T follicular helper cell (primary cell): ENCODE data around the gene IGSF9B.

Source experiments
- DNase-seq: peaks from one replicate; pipeline ENCODE4 v3.0.0-alpha.2; 2020; ENCODE audit warnings: low read depth

IGSF9B gene

DNA sequence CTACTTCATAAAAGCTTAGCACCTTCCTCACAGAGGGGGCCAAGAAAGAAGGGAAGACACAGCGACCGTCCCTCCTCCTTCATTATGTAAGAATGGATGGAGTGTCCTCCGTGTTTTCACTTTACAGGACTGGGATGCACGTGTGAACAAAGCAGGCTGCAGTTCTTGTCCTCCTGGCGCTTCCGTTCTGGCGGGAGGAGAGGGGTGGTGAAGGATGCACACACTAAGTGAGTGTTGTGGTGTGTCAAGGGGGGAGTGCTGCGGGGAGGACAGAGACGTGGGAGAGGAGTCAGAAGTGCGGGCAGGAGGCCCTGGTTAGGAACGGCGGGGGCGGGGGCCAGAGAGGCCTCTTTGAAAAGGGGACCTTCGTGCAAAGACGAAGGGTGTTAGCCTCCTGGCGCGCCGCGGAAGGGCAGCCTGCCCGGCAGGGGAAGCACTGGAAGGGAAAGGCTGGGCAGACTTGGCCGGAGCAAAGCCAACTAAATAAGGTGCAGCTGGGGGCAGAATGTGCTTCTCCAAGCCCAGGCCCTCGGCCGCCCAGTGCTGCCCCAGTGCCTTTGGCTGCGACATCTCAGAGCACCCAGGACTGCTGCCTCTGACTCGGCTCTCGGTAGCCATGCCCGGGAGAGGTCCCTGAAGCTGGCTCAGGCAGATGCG is 27.0 kb upstream of the IGSF9B start:
- DNase-seq: no peak

DNA sequence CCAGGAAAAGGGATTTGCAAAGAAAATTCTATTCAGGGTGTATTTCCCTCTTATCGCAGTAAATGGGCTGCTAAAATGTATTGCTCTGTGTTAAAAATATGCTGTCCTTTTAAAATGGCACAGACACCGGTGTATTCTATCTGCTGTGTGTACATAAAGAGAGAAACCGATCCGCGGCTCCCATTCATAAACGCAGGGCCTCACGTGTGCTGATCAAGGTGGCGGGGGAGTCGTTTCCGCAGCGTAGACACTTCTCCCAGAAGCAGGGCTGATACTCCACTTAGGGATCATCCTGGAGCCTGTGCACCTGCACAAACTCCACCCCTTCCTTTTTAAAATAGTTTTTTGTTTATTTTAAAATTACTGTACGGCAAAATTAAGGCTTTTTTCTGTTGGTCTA is 26.1 kb upstream of the IGSF9B start:
- DNase-seq: no peak

DNA sequence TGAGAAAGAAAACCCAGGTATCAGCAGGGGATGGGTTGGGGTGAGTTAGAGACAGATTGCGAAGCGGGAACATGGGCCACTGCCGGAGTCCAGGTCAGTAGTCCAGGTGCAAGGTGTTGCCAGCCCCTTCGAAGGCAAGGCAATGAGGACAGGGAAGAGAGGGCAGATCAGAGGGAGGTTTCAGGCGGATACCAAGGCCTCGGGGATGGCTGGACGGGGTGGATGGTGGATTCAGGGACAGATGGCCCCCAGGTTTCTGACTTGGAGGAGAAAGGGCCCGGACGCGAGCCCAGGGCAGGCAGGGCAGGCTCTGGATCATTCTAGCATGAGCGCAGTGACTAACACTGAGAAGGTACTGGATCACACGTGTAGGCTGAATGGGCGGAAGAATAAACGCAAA is 25.4 kb upstream of the IGSF9B start:
- no peak for DNase-seq

DNA sequence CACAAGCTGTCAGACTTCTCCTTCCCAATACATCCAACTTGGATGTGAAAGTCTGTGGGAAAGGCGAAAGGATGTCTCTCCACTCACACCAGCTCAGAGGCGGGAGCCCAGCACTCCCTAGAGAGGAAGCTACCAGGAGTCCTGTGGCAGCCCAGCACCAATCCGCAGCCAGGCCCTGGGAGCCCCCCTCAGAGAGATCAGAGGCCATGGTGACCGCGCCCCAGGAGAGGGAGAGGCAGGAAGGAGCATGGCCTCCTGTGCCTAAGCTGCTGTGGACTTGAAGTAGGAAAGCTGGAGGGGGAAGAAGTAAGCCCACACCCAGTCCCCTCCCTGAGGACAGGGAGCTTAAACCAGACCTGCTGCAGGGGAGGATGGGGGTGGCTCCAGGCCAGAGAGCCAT is 24.4 kb upstream of the IGSF9B start:
- DNase-seq: no peak

DNA sequence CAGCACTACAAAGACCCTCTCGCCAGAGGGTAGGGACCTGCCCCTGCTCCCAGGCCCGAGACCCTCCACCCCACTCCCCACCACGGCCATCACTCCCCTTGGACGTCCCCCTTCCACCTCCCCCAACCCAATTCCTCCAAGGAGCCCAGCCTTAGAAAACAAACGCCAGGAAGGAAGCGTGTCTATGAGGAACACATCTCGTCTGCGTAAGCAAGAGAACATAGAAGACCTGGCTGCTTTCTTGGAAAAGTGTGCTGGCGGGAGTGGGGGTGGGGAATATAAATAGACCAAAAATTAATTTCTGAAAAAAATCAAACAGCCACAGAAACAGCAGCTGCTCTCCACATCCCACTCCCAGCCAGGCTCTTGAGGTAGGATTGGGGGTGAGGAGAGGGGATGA is 23.9 kb upstream of the IGSF9B start:
- no peak for DNase-seq

DNA sequence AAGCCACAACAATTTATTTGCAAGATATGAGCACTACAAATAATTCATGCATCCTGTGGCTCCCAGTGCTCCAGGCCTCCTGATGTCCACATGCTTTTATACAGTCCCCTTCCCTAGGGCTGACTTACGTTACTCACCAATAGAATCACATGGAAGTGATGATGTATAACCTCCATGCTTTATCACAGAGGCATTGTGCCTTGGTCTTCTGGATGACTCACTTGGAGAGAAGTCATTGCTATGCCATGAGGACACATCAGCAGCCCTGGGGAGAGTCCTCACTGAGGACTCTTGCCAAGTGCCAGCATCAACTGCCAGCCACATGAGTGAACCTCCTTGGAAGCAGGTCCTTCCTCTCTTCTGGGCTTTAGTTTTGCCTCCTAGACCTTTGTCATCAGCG is 22.0 kb upstream of the IGSF9B start:
- DNase-seq: no peak

DNA sequence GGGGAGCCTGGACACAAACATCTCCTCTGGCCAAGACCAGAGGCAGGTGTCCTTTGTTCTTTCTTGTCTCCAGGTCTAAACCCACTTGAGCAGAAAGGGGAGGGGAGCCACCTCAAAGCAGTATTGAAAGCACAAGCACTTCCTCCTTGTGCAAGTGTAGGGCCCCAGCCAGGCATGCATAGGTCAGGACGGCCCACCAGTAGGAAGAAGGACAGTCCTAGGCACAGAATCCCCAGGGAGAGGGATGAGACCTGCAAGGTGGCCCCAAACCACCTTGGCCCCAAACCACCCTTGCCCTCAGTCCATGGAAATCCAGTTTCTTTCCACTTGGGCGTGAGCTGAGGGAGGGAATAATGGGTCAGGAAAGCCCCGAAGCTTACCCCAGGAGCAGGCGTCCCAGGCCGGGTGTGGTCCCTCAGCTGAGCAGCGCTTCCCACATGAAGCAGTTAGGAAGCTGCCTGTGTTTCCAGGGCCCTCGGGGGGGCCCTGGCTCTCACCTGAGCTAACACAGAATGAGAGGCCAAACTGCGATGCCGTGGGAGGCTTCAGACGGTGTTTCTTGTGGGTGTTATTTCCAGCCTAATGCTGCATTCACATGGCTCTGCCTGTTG is 20.4 kb upstream of the IGSF9B start:
- no peak for DNase-seq

DNA sequence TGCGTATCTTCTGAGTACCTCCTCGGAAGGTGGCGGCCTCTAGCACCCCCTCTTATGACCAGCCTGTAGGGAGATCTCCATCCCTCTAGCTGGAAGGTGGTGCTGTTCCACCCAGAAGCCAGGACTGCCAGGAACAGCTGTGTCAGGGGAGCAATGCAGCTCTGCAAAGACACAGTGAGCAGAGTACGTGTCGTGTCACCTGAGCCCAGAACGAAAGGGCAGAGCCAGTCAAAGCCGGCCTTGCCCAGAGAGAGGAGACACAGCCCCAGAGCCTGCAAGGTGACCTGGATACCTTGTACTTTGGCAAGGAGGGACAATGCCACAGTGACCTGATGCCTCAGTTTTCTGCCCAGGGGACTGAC is 18.7 kb upstream of the IGSF9B start:
- no peak for DNase-seq

DNA sequence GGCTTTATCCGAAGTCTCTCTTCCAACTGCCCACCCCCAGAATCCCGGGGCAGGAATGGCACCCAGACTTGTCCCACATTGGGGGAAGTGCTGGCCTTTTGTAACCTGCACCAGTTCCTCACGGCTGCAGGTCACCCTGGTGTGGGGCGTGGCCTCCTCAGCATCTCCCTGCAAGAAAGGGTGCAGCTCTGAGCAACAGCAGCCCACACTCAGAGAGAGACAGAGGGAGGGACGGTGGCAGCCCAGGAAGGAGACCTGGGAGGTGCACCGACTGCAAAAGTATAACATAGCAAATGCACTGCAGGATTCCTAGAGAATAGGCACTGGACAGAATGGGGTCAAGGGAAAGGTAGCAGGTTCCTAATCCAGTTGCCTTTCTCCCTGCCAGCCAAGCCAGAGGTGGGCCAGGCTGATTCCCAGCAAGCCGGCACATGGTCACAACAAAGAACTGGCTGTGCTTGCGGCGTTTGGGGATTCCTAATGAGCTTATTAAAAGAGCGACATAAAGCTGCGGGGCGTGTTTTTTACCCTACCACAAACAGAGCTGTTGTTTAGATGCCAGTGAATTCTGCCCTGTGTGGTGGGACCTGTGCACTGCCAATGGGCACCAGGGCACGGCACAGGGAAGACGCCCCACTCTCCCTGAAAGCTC is 18.2 kb upstream of the IGSF9B start:
- DNase-seq: no peak

DNA sequence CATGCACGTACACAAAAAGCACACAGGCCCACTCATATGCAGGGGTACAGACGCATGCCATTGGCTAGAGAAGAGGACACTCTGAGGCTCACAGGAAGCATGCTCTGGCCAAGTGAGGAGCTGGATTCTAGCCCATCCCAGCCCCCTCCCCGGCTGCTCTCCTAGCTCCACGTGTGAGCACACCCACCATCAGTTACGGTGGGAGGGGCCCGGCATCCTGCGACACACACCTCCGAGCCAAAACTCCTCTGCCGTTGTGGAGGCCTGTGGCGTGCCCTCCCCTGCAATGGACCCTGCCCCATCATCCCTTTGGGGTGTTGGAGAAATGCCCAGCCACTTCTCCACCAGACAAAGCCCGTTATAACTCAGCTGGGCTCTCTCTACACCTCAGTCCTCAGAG is 15.1 kb upstream of the IGSF9B start:
- DNase-seq: no peak

DNA sequence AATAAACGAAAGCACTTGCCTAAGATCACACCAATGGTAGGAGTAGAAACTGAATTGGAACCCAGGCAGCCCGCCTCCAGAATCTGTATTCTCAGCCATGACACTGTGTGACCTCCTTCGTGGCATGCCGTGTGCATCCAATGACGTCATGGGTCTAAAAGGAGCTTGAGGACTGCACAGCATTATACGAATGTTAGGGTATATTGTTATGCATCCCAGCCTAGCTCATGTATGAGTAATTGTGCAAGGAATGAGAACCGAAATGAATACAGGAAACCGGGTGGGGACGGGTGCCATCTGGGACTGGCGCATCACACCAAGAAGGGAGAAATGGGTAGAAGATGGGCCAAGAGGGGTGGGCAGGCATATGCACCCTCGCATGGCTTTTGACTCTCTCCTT is 12.3 kb upstream of the IGSF9B start:
- DNase-seq: no peak

DNA sequence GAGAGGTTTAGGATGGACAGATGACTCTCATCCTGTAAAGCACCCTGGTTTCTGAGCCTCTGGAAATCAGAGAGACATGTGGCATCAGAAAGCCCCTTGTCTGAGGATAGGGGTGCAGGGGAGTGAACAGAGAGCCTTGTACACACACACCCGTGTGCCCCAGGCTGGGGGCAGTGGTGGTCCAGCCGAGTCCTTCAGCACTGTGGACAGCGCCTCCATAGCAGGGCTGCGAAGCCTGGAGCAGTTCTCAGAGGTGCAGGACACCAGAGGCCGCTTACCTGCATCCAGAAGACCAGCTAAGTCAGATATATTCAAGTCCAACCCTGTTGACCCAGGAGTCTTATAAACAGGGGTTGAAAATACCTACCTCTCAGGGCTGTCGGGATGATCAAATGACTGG is 11.5 kb upstream of the IGSF9B start:
- no peak for DNase-seq

DNA sequence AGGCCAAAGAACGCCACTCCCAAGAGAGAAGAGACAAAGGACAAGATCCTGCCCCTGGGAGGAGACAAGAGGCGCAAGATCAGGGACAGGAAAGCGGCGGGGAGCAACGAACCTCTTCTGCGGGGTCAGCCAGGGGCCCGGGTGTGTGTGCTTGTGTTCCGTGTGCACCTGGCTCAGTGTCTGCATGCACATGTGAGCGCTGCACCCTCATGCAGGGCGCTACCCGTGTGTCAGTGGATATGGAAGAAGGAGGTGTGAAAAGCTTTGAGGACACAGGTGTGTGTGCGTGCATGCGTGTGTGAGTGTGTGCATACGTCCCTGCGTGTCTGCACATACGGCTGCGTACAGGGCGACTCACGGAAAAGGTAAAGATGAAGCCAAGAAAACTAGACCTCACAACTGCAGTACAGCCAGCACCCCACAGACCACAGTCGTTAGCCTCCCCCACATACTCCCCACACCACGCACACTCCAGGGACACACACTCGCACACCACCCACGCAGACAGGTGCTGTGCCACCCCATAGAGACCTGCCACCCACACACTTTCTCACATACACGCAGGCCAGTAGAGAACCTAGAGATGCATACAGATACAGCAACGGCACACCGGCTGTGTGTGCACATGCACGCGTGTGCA is 11.0 kb upstream of the IGSF9B start:
- no peak for DNase-seq

DNA sequence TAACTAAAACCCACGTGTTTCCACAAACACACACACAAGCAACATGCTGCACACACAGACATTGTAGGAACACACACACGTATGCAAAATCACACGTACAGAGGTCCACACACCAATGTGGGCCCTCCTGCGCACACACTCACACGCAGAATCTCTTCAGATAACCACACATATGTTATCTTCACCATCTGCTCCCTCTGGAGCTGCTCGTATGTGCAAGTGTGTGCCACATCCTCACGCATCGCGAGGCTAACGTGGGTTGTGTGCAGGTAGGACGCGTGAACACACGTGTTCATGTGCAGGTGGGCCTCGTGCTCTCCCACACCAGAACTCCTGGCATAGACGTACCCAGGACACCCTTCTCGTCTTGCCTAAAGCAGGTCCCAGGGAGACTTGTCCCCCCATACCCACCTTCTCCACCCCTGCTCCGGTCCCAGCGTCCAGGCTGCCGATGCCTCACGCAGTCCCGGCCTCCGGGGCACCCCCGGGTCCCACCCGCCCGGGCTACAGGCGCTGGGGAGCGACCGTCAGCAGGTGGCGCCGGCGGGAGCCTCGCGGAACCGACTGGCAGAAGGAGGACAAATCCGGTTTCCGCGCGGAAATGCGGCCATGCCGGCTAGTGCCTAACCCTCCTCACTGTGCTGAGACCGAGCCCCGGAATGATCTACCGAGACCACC is 10.3 kb upstream of the IGSF9B start:
- peak; percentile 37 for DNase-seq

DNA sequence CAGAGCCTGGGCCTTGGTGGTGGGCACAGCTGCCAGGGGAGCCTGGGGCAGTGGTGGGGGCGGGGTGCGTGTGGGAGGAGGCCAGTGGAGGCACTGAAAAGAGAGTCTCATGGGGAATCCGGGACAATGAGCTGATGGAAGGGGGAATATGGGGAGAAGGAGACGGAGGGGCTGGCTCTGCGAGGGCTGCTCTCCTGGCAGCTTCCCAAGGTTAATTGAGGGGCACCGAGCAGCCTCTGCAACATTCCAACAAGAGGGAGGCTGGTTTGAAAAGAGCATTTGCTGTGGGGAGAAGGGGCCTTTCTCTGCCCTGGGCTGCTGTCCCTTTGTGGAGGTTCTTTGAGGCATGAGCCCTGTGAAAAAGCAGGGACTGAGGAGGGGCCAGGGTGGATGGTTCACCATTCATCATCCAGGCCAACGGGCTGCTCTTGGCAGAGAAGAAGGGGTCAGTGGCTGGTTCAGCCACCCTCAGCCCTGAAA is 9.4 kb upstream of the IGSF9B start:
- no peak for DNase-seq

DNA sequence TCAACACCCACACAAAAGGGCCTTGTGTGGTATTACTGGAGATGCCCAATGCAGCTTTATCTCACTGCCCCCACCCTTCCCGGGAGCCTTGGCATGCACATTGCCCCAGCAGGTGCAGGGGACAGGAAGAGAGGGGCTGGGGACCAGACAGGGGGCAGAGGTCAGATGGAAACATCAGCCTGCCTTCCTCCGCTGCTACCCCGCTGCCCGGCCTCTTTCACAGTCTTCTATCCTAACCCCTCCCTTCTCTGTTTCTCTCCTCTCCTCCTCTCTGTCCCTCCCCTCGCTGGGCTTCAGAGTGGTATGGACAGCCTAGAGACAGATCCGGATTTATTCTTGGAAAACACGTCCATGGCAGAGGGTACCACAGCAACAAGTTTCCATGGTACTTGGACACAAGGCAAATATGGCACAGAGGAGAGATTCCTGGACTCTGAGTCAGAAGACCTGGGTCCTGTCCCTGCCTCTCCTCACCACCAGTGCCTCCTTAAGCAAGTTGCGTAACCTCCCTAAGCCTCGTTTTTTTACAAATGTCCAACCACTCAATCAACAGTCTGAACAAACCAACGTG is 8.3 kb upstream of the IGSF9B start:
- no peak for DNase-seq

DNA sequence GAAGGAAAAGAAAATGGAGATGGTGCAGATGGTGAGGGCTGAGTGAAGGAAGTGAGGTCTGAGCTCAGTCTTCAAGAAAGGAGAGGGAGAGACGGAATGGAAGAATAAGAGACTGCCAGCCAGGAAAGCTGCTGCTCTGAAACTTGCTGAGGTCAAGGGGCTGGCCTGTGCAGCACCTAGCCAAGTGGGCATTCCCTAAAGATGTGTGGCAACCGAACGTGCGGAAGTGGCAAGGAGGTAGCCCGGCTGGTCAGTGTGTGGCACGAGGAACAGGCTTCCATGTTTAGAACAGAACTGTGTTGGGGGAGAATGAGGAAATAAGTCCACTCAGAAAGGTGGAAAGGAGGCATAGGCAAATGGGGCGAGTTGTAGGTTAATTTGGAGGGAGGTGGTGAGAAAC is 7.6 kb upstream of the IGSF9B start:
- DNase-seq: no peak

DNA sequence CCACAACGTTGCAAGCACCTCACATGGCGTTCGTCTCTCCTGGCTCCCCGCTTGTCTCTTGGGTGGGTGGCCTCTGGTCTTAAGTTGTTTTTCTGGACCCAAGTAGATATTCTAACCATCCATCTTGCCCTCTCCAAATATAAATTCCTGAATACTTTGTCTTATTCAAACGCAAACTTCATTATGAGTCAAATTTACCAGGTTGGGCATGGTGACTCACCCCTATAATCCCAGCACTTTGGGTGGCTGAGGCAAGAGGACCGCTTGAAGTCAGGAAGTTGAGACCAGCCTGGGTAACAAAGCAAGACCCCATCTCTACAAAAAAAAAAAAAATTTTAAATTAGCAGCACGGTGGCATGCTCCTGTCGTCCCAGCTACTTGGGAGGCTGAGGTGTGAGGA is 5.1 kb upstream of the IGSF9B start:
- DNase-seq: no peak

DNA sequence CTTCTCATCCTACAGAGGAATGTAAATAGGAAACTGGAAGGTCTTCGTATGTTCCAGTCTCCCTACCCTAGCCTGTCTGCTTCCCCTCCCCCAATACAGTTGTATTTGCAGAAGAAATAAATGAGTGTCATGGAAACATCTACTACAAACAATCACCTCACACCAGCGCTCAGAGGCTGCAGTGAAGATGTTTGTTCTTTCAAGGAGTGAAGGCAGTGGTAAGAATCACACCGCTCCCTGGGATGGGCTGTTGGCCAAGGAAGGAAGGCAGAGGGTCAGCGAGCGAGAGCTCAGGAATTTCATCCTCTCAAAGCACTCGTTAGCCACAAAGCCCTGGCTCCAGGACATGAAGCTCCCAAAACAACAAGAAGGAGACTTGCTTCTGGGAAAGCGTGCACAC is 1.1 kb upstream of the IGSF9B start:
- DNase-seq: no peak

DNA sequence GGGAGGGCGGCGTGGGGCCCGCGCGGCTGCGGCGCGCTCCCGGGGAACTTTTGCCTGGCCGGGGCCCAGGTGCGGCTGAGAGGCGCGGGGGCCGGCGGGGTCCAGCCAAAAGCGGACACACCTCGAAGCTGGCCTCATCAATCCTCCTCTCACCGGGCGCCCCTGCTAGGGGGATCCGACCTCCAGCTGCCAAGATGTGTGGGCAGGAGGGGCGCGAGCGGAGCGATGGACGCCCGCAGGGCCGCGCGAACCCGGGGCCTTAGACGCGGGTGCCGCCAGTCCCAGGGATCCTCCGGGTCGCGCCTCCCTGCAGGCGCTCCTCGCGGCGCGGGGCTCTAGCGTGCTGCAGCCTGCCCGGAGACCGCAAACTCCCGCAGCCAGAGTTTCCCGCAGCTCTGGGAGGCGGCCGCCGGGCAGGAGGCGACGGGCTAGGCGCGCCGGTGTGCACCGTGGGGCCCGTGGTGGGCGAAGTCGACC is 785 bp downstream of the IGSF9B start:
- DNase-seq: no peak

DNA sequence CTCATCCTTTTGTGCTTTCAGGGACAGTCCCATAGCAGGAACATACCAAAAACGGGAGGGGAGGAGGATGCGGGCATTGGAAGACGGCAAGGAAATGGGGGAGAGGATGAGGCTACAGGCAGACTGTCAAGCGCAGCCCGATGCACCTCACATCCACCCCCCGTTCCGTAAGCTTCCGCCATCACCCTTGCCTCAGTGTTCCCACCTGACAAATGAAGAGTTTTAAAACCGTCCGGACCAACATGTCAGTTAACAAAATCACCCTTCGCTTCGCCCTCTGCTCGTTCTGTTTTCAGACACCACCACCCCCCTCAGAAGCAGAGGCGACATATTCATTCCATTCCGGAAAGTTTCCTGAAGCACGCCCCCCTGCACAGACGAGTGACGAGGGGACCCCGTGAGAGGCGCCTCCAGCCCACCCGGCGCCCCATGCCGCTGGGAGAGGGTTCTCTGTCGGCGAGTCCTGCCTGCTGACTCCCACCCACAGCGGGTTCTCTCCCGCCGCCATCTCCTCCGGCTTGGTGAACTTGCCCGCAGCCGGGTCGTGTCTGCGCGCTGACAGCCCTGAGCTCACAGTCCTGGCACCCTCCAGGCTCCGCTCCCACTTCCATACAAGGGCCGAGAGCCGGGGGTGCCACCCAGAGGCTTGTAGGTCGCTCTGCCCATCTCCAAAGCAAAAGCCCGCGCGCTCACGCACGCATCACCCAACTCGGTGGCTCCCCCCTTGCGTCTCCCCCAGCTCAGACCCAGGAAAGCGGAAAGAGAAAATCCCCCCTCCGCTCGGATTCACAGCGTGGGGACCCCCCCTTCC is 1.5 kb downstream of the IGSF9B start:
- DNase-seq: no peak
